Endodermal cell (in vitro differentiated cells): ENCODE data around the gene CMIP. TPM values are rescaled to one million over a fixed set of nuclear protein-coding genes. Genes with fewer than 3 reads are reported as not detected.

Experiments
- DNase-seq: peaks from one replicate; pipeline ENCODE4 v3.0.0-alpha.2; 2017
- H3K27ac ChIP-seq: 2 replicates; pipeline ENCODE4 v1.5.1; 2013; ENCODE audit warnings: mild to moderate bottlenecking, low read depth, low read length, moderate library complexity
- H3K27me3 ChIP-seq: 2 replicates; pipeline ENCODE4 v1.6.1; 2013; ENCODE audit warnings: mild to moderate bottlenecking, low read length, moderate library complexity; ENCODE audit not compliant: insufficient read depth, control insufficient read depth, poor library complexity, severe bottlenecking
- H3K36me3 ChIP-seq: 2 replicates; pipeline ENCODE4 v1.7.0; 2013; ENCODE audit warnings: mild to moderate bottlenecking, low read length, moderate library complexity; ENCODE audit not compliant: control insufficient read depth, insufficient read depth
- H3K4me1 ChIP-seq: one replicate; pipeline ENCODE4 v1.7.0; 2013; ENCODE audit warnings: low read length; ENCODE audit not compliant: control insufficient read depth, insufficient read depth
- H3K4me3 ChIP-seq: 2 replicates; pipeline ENCODE4 v1.5.1; 2013; ENCODE audit warnings: mild to moderate bottlenecking, low read length, moderate library complexity
- H3K9ac ChIP-seq: 2 replicates; pipeline ENCODE4 v1.6.1; 2013; ENCODE audit warnings: mild to moderate bottlenecking, low read length, moderate library complexity; ENCODE audit not compliant: poor library complexity, severe bottlenecking; ENCODE audit errors: extremely low read depth
- H3K9me3 ChIP-seq: 2 replicates; pipeline ENCODE4 v1.6.1; 2013; ENCODE audit warnings: mild to moderate bottlenecking, low read length, moderate library complexity; ENCODE audit not compliant: control insufficient read depth
- H3K27ac Mint-ChIP-seq: 2 replicates; pipeline ENCODE4 v1.8.0; 2020; ENCODE audit warnings: mixed read lengths
- H3K27me3 Mint-ChIP-seq: 2 replicates; pipeline ENCODE4 v1.8.0; 2021; ENCODE audit warnings: mild to moderate bottlenecking, mixed read lengths; ENCODE audit not compliant: insufficient read depth
- H3K36me3 Mint-ChIP-seq: 2 replicates; pipeline ENCODE4 v1.8.0; 2020; ENCODE audit warnings: low read depth, mixed read lengths
- H3K4me1 Mint-ChIP-seq: 2 replicates; pipeline ENCODE4 v1.8.0; 2020; ENCODE audit warnings: mixed read lengths
- H3K4me3 Mint-ChIP-seq: 2 replicates; pipeline ENCODE4 v1.8.0; 2020; ENCODE audit warnings: mild to moderate bottlenecking, moderate library complexity, mixed read lengths
- H3K9me3 Mint-ChIP-seq: 2 replicates; pipeline ENCODE4 v1.8.0; 2020; ENCODE audit warnings: mild to moderate bottlenecking, mixed read lengths
- WGBS, 2 experiments: methylation state at CpG; one replicate each; pipeline versions ENCODE4 v1.1.5 to v1.1.7; 2013; ENCODE audit warnings: missing lambda C conversion rate in 2 of 2, mixed read lengths in 1 of 2; ENCODE audit not compliant: insufficient coverage in 1 of 2, insufficient read length in 1 of 2; 5-methylcytosine and 5-hydroxymethylcytosine counted together
- total RNA-seq, 2 donors: library from RNA; stranded (reverse); fragmentation: NEBNext Ultra II Directional in 1 of 2; extraction: Animal tissue kit (Norgen Biotek cat#: 25700) in 1 of 2; gene quantifications; 2 replicates in 1 of 2; 3 replicates in 1 of 2; pipeline ENCODE4 v1.2.1, GENCODE V29; 2021
- TF ChIP-seq, protein P1 (sequence below): fragments of 200-600 bp; sonication (generic); conservative IDR thresholded peaks from 2 replicates; pipeline ENCODE4 v1.5.0; 2021; ENCODE audit warnings: antibody characterized with exemption, mild to moderate bottlenecking

Gene CMIP
- total RNA-seq, 2 donors from 2014 or later = 64.0 to 64.7 TPM

- Histone ChIP-seq H3K4me1 (peaks cover 8% of the 10 kb centered on the region), H3K9me3 (no peaks in the 10 kb centered on the region), H3K4me3 (no peak overlapping the region), H3K36me3 (peaks cover 5% of the 10 kb centered on the region), H3K9ac (no peak overlapping the region), H3K27me3 (no peaks in the 10 kb centered on the region), H3K27ac (no peak overlapping the region)
- H3K27ac Mint-ChIP-seq = no peak overlapping the region
- peaks cover 27% of the 10 kb centered on the region for H3K4me1 Mint-ChIP-seq
- no peak for DNase-seq
- H3K27me3 Mint-ChIP-seq = no peaks in the 10 kb centered on the region
- 94% methylated on average over 6 to 16 of the region's 16 CpGs for WGBS, 2 experiments
- H3K36me3 Mint-ChIP-seq = peaks cover 9% of the 10 kb centered on the region
- TF ChIP-seq, protein P1, sequence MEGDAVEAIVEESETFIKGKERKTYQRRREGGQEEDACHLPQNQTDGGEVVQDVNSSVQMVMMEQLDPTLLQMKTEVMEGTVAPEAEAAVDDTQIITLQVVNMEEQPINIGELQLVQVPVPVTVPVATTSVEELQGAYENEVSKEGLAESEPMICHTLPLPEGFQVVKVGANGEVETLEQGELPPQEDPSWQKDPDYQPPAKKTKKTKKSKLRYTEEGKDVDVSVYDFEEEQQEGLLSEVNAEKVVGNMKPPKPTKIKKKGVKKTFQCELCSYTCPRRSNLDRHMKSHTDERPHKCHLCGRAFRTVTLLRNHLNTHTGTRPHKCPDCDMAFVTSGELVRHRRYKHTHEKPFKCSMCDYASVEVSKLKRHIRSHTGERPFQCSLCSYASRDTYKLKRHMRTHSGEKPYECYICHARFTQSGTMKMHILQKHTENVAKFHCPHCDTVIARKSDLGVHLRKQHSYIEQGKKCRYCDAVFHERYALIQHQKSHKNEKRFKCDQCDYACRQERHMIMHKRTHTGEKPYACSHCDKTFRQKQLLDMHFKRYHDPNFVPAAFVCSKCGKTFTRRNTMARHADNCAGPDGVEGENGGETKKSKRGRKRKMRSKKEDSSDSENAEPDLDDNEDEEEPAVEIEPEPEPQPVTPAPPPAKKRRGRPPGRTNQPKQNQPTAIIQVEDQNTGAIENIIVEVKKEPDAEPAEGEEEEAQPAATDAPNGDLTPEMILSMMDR = no peak
- no peaks in the 10 kb centered on the region for H3K9me3 Mint-ChIP-seq
- H3K4me3 Mint-ChIP-seq = no peak overlapping the region
These were observed 195.5 kb downstream of the CMIP start for GRCh38 chr16:81639931-81640680.

GRCh38 chr16:81640681-81641070, 196.1 kb downstream of the CMIP start:
- no peak overlapping the region for H3K4me3 Mint-ChIP-seq
- 91 to 100% methylated on average over 3 to 7 of the region's 7 CpGs for WGBS, 2 experiments
- no peak overlapping the region for H3K9ac ChIP-seq
- no peak overlapping the region for H3K4me3 ChIP-seq
- peaks cover 5% of the 10 kb centered on the region for H3K36me3 ChIP-seq
- H3K27me3 ChIP-seq = no peaks in the 10 kb centered on the region
- H3K9me3 ChIP-seq = no peaks in the 10 kb centered on the region
- H3K4me1 Mint-ChIP-seq = peaks cover 21% of the 10 kb centered on the region
- DNase-seq = no peak
- H3K27me3 Mint-ChIP-seq = no peaks in the 10 kb centered on the region
- peaks cover 3% of the 10 kb centered on the region for H3K4me1 ChIP-seq
- H3K9me3 Mint-ChIP-seq = no peaks in the 10 kb centered on the region
- H3K27ac ChIP-seq = no peak overlapping the region
- TF ChIP-seq, protein P1 = no peak
- H3K27ac Mint-ChIP-seq = no peak overlapping the region
- H3K36me3 Mint-ChIP-seq = peaks cover 9% of the 10 kb centered on the region

DNA sequence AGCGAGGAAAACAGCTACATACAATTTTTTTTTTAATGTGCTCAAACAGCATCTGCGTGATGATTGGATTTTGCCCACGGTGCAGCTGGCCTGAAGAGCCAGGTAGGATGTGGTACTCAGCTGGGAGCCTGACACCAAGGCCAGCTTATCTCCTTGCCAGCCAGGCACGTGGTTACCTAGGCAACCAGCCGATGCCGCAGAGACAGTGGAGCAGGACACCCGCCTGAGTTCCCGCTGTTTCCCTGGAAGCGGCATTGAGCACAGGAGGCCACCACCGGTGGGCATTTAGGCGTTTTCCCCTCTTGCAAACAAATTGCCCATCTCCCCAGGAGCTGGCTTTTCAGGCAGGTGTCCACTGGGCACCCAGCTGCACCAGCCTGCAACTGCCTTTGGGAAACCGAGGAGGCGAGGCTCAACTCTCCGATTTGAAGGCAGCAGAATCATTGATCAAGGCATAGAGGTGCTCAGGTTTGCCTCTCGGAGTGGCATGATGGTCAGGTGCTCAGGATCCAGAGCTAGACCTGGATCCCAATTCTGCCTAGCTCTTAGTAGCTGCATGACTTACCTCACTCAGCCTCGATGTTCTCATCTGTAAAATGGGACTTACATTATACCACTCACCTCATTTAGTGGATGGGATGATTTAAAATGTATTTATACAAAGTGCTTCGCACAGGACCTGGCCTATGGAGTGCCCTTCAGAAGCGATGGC, 196.9 kb downstream of the CMIP start:
- Histone ChIP-seq H3K4me3 (no peak overlapping the region), H3K9ac (no peak overlapping the region), H3K27ac (no peak overlapping the region), H3K36me3 (peaks cover 5% of the 10 kb centered on the region), H3K27me3 (no peaks in the 10 kb centered on the region), H3K4me1 (peaks cover 3% of the 10 kb centered on the region), H3K9me3 (no peaks in the 10 kb centered on the region)
- peak; percentile 80 for DNase-seq
- H3K27ac Mint-ChIP-seq = no peak overlapping the region
- TF ChIP-seq, protein P1 = no peak
- no peaks in the 10 kb centered on the region for H3K9me3 Mint-ChIP-seq
- WGBS, 2 experiments = 82 to 86% methylated on average over 13 to 17 of the region's 18 CpGs
- H3K36me3 Mint-ChIP-seq = peaks cover 9% of the 10 kb centered on the region
- peaks cover 17% of the 10 kb centered on the region for H3K4me1 Mint-ChIP-seq
- no peaks in the 10 kb centered on the region for H3K27me3 Mint-ChIP-seq
- no peak overlapping the region for H3K4me3 Mint-ChIP-seq
